A673 (cell line): ENCODE data around the gene KCNIP3. TPM values are rescaled to one million over a fixed set of nuclear protein-coding genes. Genes with fewer than 3 reads are reported as not detected.

Experiments
- BruUV-seq: library from RNA; stranded (reverse); fragments of 400-500 nt; replicated peaks from 2 replicates; lab custom pipeline; 2021; lab: Mats Ljungman, UMichigan
- CTCF ChIA-PET: fragments of 300-600 bp; sonication (Branson Sonifier 250); formaldehyde crosslinking; loops from one replicate; lab custom pipeline; 2022; ENCODE audit warnings: antibody characterized with exemption; lab: Charles Lee
- POLR2A ChIA-PET: fragments of 300-600 bp; sonication (Branson Sonifier 250); formaldehyde crosslinking; loops from one replicate; lab custom pipeline; 2022; ENCODE audit warnings: antibody characterized with exemption; ENCODE audit not compliant: low non-redundant PET; lab: Charles Lee
- DNase-seq: peaks from one replicate; pipeline ENCODE4 v3.0.0-alpha.2; 2015; ENCODE audit warnings: low spot score
- H3K27ac ChIP-seq: fragments of 200-600 bp; sonication (generic); 2 replicates; pipeline ENCODE4 v1.5.1; 2016; ENCODE audit warnings: mixed run types, low read depth, mild to moderate bottlenecking, mixed read lengths, antibody characterized with exemption, low read length; ENCODE audit not compliant: poor library complexity, severe bottlenecking
- H3K27me3 ChIP-seq: fragments of 200-600 bp; sonication (generic); replicated peaks from 2 replicates; pipeline ENCODE4 v1.6.1; 2017; ENCODE audit warnings: mixed run types, low read depth, mild to moderate bottlenecking, mixed read lengths, antibody characterized with exemption, low read length; ENCODE audit not compliant: insufficient read depth, poor library complexity
- H3K36me3 ChIP-seq: fragments of 200-600 bp; sonication (generic); 2 replicates; pipeline ENCODE4 v1.6.1; 2016; ENCODE audit warnings: mixed run types, mild to moderate bottlenecking, mixed read lengths, antibody characterized with exemption, low read length; ENCODE audit not compliant: insufficient read depth, poor library complexity, severe bottlenecking
- H3K4me1 ChIP-seq: fragments of 200-600 bp; sonication (generic); 2 replicates; pipeline ENCODE4 v1.6.1; 2017; ENCODE audit warnings: mixed run types, mild to moderate bottlenecking, mixed read lengths, antibody characterized with exemption, low read length; ENCODE audit not compliant: insufficient read depth, poor library complexity, severe bottlenecking
- H3K4me3 ChIP-seq: fragments of 200-600 bp; sonication (generic); 2 replicates; pipeline ENCODE4 v1.5.1; 2016; ENCODE audit warnings: low read depth, mixed run types, mild to moderate bottlenecking, mixed read lengths, low read length; ENCODE audit not compliant: poor library complexity, severe bottlenecking
- H3K9me3 ChIP-seq: fragments of 200-600 bp; sonication (generic); 2 replicates; pipeline ENCODE4 v1.6.1; 2016; ENCODE audit warnings: mixed run types, low read depth, mild to moderate bottlenecking, mixed read lengths, antibody characterized with exemption, low read length; ENCODE audit not compliant: poor library complexity, severe bottlenecking
- CTCF ChIP-seq: fragments of 300-800, 200-600 bp; sonication (generic); conservative IDR thresholded peaks from 2 replicates; pipeline ENCODE4 v1.5.1; 2017; ENCODE audit warnings: low read depth, mild to moderate bottlenecking, antibody characterized with exemption, low read length, moderate library complexity, mixed read lengths
- EZH2 ChIP-seq: fragments of 200-600 bp; sonication (generic); IDR thresholded peaks from 2 replicates; pipeline ENCODE4 v1.6.1; 2017; ENCODE audit warnings: borderline replicate concordance, low read depth, mild to moderate bottlenecking, mixed read lengths, antibody characterized with exemption, low read length; ENCODE audit not compliant: poor library complexity, severe bottlenecking
- intact Hi-C: fragments of 100-400 bp; cut with micrococcal nuclease; formaldehyde crosslinking; loops from one replicate; pipeline ENCODE4 v1.10.0; 2022; ENCODE audit not compliant: unreplicated experiment
- total RNA-seq: library from RNA; stranded (reverse); gene quantifications from 2 replicates; pipeline ENCODE4 v1.2.3, GENCODE V29; 2021

Gene KCNIP3
- total RNA-seq, 1 experiment from 2014 or later, result 0.45 TPM

GRCh38 chr2:95314598-95314963 is 17.4 kb downstream of the KCNIP3 start:
- no peaks in the 10 kb centered on the region for H3K9me3 ChIP-seq
- intact Hi-C loops, result no loop called here
- POLR2A ChIA-PET, result no interaction called here
- no peaks in the 10 kb centered on the region for H3K27me3 ChIP-seq
- DNase-seq, result no peak
- no peak for TF ChIP-seq EZH2
- no peak for TF ChIP-seq CTCF
- no peak overlapping the region for H3K27ac ChIP-seq
- CTCF ChIA-PET, result no interaction called here
- H3K4me3 ChIP-seq, result no peak overlapping the region
- no TSS peak for BruUV-seq
- H3K4me1 ChIP-seq, result peaks cover 6% of the 10 kb centered on the region
- H3K36me3 ChIP-seq, result no peaks in the 10 kb centered on the region

- ChIA-PET CTCF (no interaction called here), POLR2A (no interaction called here)
- Histone ChIP-seq H3K27me3 (no peaks in the 10 kb centered on the region), H3K4me1 (peaks cover 6% of the 10 kb centered on the region), H3K27ac (no peak overlapping the region), H3K36me3 (no peaks in the 10 kb centered on the region), H3K9me3 (no peaks in the 10 kb centered on the region), H3K4me3 (no peak overlapping the region)
- no peak for DNase-seq
- TF ChIP-seq EZH2 (no peak), CTCF (peak; percentile 40; the same call in 1 of the 2 replicates)
- no TSS peak for BruUV-seq
- intact Hi-C loops, result no loop called here
Observed at GRCh38 chr2:95314964-95315611, 17.9 kb downstream of the KCNIP3 start.

- ChIA-PET POLR2A (no interaction called here), CTCF (no interaction called here)
- H3K9me3 ChIP-seq, result no peaks in the 10 kb centered on the region
Observed at GRCh38 chr2:95315801-95316411, 18.8 kb downstream of the KCNIP3 start.

More at GRCh38 chr2:95315801-95316411, 18.8 kb downstream of the KCNIP3 start:
- Histone ChIP-seq H3K4me1 (peaks cover 6% of the 10 kb centered on the region), H3K27ac (no peak overlapping the region), H3K36me3 (no peaks in the 10 kb centered on the region), H3K4me3 (no peak overlapping the region), H3K27me3 (no peaks in the 10 kb centered on the region)
- BruUV-seq, result no TSS peak
- intact Hi-C loops, result no loop called here
- TF ChIP-seq CTCF (no peak), EZH2 (no peak)
- no peak for DNase-seq
